T1000 (cell line): Measurements from ENCODE around the gene LRRC49.
"Not testable (repeated sequence)": the region's sequence is repeated elsewhere in the genome, so short reads cannot be mapped to it uniquely, and the experiment has no call there.

Experiments
- DNase-seq: peaks from one replicate; lab custom pipeline; 2025; ENCODE audit warnings: mixed read lengths; lab: John Stamatoyannopoulos, UW

The LRRC49 gene

DNA sequence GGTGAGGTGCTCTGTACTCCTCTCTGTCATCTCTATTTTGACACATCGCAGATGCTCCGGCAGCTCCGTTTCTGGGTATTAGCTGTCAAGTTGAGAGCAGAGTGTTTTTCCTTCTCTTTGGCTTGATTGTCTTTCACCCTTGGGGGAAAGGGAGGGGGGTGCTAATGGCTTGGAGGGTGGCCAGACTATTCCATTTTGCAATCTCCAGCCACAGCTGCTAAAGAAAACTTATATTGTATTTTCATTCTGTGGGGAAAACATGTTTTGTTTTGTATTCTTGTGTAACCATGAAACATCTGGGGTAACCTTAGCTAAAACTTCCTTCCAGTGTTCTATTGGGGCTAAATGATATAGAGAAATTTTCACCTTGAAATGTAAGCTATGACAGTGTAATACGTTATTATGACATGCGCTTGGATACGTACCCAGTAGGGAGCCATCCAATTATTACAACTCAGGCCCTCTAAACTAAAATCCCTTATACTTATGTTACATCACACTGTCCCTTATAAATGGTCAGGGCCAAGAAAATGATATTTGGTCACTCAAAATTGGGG is 24.6 kb upstream of the LRRC49 start:
- no peak for DNase-seq

GRCh38 chr15:70869346-70869745 is 23.3 kb upstream of the LRRC49 start:
- DNase-seq, result no peak

DNA sequence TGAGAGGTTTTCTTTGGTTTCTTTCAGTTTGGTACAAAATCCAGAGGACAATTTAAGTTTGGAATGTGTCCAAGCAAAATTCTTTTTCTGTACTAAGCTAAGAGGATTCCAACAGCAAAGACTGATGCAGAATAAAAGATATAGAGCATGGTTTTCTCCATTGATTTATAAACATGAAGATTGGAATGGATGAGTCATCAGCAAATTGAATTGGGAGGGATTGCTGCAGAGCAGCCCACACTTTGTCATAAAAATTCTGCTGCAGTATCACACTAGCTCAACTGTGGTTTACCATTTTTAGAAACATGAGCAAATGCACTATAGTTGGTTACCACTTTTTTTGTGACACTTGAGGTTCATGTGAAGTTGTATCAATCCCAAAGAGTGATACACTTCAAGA is 22.6 kb upstream of the LRRC49 start:
- no peak for DNase-seq

- not testable (repeated sequence) for DNase-seq
Measured at GRCh38 chr15:70871490-70871889, 21.1 kb upstream of the LRRC49 start.

DNA sequence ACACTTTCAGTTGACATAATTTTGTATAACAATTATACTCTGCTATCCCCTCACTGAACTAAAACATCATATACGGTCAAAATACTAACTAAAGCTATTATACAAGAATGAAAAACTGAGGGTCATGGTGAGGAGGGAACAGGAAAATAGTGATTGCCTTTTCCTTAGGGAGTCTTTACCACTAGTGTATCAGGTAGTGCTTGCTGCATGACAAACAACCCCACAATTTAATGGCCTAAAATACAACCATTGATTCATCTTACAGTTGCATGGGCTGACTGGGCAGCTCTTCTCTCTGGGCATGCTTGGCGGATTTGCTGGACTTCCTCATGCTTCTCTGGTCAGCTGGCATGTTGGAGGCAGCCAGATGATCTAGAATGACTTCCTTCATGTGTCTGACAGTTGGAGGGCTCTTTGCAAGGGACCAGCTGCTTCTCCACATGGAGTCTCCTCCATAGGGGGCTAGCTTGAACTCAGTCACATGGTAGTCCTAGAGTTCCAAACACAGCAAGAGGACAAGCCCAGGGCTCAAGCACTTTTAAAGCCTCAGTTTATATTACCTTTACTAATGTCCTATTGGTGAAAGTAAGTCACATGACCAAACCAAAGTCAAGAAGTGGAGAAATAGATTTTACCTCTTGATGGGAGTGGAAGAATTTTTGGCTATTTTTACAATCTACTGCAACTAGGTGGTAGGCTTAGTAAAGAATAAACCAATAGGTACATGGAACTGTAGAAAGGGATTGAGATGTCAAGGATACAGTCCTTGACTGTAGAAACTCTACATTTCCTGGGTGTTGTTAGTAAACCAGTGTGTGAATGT is 19.2 kb upstream of the LRRC49 start:
- no peak for DNase-seq

GRCh38 chr15:70875001-70875782 is 17.4 kb upstream of the LRRC49 start:
- DNase-seq, result no peak

- DNase-seq, result no peak
Measured at GRCh38 chr15:70876011-70876410, 16.6 kb upstream of the LRRC49 start.

DNA sequence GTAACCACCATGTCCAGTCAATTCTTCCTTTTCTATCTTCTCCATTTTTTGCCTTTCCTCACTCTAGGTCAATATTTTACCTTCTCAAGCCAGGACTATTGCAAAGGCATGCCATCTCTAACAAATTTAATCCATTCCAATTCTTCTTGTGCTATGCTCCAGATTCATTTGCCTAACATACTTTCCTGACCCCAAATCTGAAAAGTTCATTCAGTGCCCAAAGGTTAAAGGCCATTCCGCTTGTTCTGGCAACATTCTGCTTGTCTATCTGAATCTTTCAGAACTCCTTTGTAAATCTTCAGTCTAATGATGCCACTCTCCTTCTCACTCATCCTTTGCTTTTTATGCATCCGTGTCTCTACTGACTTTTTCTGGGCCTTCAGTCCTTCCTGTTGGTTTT is 15.9 kb upstream of the LRRC49 start:
- DNase-seq, result no peak

- DNase-seq, result no peak
Measured at GRCh38 chr15:70879401-70879800, 13.2 kb upstream of the LRRC49 start.

DNA sequence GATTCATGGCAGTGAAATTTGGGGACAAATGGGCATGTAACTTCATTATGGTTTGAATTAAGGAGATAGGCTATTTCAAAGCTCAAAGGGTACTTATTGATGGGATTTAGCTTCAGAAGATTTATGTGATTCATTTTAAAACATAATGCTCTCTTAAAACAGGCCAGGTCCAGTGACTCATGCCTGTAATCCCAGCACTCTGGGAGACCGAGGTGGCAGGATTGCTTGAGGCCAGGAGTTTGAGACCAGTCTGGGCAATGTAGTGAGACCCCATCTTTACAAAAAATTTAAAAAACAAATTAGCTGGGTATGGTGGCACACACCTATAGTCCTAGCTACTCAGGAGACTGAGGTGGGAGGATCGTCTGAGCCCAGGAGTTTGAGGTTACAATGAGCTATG is 11.8 kb upstream of the LRRC49 start:
- no peak for DNase-seq

DNA sequence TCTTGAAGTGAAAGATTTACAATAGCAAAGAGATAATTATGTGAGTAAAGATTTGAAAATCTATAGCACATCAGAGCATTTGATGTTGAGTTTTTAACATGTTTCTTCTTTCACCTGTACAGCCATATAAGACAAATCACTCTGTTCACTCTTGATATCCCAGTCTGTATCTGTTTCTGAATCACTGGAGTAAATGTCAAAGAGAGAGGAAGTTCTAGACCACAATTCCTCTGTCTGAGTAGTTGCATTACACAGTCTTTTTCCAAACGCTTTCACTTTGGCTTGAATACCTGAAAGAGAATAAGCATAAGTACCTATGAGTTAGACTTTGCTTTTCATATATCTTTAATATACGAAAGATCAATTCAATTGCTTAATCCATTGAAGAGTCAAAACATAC is 10.3 kb upstream of the LRRC49 start:
- no peak for DNase-seq

GRCh38 chr15:70892912-70893560 is 410 bp downstream of the LRRC49 start:
- DNase-seq, result no peak

DNA sequence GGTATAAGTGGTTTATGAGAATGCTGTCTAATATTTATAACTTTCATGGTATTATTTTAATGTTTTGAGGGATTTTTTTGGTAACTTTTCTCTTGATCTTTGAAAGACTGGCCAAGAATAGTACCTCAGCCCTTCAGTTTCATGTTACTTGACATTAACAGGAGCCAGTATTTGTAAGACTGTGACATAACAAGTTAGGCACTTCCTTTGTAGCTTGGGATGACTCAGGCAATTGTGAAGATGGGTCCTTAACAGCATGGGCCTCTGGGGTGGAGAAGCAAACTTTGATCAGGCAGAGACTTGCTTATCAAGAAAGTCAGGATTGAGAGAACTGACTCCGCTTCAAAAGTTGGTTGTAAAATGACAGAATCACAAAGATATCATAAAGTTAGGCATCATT is 9.5 kb downstream of the LRRC49 start:
- DNase-seq, result no peak

DNA sequence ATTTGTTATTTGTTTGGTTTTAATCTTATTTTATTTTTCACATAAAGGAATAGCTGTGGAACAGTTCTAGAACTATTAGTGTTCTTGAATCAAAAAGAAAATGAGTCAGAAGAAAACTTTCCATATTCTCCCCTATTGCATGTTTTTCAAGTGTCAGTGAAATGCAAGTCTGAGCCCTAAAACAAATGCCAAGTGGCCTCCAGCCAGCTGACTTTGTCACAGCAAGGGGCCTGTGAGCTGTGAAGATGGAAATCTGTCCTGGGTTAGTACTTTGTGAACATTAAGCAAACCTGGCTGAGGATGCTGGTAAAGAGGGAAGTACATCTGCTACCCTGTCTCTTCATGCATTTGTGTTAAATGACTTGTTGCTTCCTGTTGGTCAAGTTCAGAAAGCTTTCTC is 14.2 kb downstream of the LRRC49 start:
- no peak for DNase-seq

- no peak for DNase-seq
Measured at GRCh38 chr15:70907784-70908471, 15.3 kb downstream of the LRRC49 start.

GRCh38 chr15:70910958-70911357 is 18.3 kb downstream of the LRRC49 start:
- DNase-seq, result no peak

DNA sequence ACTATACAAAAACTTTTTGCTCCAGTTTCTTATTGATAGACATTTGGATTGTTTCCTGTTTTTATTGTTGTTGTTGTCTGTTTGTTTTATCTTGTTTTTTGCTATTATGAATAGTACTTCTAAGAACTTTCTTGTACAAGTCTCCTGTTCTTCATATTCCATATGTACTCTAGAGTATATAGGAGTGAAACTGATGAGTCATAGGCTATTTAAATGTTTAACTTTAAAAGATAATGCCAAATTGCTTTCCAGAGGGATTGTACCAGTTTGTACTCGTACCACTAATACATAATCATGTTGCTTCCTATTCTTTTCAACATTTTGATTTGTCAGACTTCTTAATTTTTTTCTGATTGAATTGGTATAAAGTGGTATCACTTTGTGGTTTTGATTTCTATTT is 19.6 kb downstream of the LRRC49 start:
- no peak for DNase-seq

DNA sequence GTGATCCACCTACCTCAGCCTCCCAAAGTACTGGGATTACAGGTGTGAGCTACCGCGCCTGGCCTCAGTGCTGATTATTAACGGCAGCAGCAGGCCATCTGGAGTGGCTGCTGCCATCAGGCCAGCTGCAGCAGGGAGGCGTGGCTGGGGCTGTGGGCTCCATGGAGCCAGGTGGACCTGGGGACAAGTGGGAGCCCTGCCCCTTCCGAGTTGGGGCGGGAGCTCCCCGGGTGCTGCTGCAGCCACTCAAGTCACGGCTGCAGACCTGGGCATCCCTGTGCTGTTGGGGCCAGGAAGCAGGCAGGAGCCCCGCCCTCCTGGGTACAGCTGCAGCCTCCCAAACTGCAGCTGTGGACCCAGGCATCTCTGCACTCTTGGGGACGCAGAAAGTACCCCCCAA is 23.9 kb downstream of the LRRC49 start:
- DNase-seq, result no peak

- DNase-seq, result no peak
Measured at GRCh38 chr15:70917955-70918354, 25.3 kb downstream of the LRRC49 start.

- DNase-seq, result no peak
Measured at GRCh38 chr15:70920981-70921696, 28.5 kb downstream of the LRRC49 start.

- no peak for DNase-seq
Measured at GRCh38 chr15:70922119-70922518, 29.5 kb downstream of the LRRC49 start.
